Retinal pigment epithelial cell (primary cell): ENCODE data around the gene NTNG2.
"Not testable (repeated sequence)": the region's sequence is repeated elsewhere in the genome, so short reads cannot be mapped to it uniquely, and the experiment has no call there.

Experiments
- DNase-seq: peaks from one replicate; pipeline ENCODE4 v3.0.0-alpha.2; 2010; ENCODE audit warnings: low read depth
- H3K4me3 ChIP-seq: 2 replicates; pipeline ENCODE4 v1.5.1; 2011; ENCODE audit warnings: mild to moderate bottlenecking, low read length, control low read depth, moderate library complexity
- TF ChIP-seq, protein P1 (sequence below): conservative IDR thresholded peaks from 2 replicates; pipeline ENCODE4 v1.5.1; 2011; ENCODE audit warnings: low read depth, low read length, control low read depth, inconsistent platforms

Gene NTNG2

DNA sequence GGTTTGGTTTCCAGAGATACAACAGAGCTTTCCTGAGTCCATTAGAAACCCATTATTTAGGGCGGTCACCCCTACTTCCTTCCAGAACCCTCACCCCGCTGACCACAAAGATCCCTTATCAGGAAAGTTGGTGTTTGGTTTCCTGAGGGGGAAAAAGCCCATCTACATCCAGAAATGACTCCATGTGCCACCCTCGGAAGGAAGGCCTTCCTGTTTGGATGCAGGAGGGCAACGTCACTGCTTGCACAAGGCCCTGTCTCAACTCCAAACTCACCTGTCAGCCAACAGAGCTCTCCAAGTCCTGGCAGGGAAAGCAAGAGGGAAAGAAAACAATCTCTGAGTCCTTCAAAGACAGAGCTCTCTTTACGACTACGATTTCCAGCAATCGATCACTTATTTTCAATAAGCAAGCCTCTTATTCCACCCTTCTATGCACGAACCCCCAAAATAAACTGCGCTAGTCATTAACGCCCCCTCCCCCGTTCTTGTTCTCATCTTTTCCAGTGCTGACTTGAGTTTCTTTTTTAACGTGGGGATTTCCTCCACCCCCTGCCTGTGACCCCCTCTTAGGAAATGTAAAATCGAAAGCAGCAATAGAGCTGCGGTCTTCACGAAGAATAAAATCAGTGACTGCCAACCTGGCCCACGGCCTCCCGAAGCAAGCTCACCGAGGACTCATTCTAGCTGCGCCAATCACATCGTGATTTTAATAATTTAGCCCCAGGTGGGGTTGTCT is 35.7 kb upstream of the NTNG2 start:
- TF ChIP-seq, protein P1, sequence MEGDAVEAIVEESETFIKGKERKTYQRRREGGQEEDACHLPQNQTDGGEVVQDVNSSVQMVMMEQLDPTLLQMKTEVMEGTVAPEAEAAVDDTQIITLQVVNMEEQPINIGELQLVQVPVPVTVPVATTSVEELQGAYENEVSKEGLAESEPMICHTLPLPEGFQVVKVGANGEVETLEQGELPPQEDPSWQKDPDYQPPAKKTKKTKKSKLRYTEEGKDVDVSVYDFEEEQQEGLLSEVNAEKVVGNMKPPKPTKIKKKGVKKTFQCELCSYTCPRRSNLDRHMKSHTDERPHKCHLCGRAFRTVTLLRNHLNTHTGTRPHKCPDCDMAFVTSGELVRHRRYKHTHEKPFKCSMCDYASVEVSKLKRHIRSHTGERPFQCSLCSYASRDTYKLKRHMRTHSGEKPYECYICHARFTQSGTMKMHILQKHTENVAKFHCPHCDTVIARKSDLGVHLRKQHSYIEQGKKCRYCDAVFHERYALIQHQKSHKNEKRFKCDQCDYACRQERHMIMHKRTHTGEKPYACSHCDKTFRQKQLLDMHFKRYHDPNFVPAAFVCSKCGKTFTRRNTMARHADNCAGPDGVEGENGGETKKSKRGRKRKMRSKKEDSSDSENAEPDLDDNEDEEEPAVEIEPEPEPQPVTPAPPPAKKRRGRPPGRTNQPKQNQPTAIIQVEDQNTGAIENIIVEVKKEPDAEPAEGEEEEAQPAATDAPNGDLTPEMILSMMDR, result no peak
- DNase-seq, result no peak
- H3K4me3 ChIP-seq, result no peak overlapping the region

GRCh38 chr9:132126680-132127236 is 35.1 kb upstream of the NTNG2 start:
- TF ChIP-seq, protein P1, result no peak
- H3K4me3 ChIP-seq, result no peak overlapping the region
- DNase-seq, result no peak

- no peak for DNase-seq
- TF ChIP-seq, protein P1, result no peak
Observed at GRCh38 chr9:132127888-132128534, 33.8 kb upstream of the NTNG2 start.

DNA sequence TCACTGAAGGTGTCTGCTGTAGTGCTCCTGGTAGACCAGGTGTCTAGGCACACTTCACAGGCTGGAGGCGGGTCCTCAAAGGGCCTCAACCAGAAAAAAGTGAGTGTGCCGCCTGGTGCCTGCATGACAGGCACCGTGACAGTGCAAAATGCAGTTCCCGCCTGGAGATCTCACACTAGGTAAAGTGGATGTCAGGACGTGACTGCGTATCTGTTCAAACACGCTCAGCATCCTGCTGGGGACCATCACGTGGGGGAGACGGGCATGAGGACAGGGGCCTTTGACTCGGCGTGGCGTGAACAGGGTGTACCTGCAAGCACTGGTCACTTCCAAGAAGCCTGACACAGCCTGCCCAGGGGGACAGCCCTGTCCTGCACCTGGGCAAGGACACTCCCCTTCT is 32.3 kb upstream of the NTNG2 start:
- no peak for DNase-seq
- no peak overlapping the region for H3K4me3 ChIP-seq
- TF ChIP-seq, protein P1, result no peak

More at GRCh38 chr9:132127888-132128534, 33.8 kb upstream of the NTNG2 start:
- H3K4me3 ChIP-seq, result no peak overlapping the region

DNA sequence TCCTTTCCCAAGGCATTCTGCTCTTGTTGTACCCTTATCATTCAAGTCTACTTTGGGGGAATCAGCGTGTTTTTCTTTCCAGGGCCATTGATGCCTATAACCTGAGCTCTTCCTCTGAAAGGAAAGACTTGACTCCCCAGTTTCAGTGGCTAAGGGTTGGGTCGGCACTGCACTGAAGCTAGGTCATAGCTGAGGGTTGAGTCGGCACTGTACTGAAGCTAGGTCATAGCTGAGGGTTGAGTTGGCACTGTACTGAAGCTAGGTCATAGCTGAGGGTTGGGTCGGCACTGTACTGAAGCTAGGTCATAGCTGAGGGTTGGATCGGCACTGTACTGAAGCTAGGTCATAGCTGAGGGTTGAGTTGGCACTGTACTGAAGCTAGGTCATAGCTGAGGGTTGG is 27.8 kb upstream of the NTNG2 start:
- H3K4me3 ChIP-seq, DNase-seq: not testable (repeated sequence)

- H3K4me3 ChIP-seq, result no peak overlapping the region
- TF ChIP-seq, protein P1, result no peak
- DNase-seq, result no peak
Observed at GRCh38 chr9:132135456-132135855, 26.4 kb upstream of the NTNG2 start.

- no peak overlapping the region for H3K4me3 ChIP-seq
- TF ChIP-seq, protein P1, result no peak
- DNase-seq, result no peak
Observed at GRCh38 chr9:132136151-132136780, 25.6 kb upstream of the NTNG2 start.
